Kidney (tissue), 14 donors: ENCODE results near the gene PARP6. TPM values are rescaled to one million over a fixed set of nuclear protein-coding genes. Genes with fewer than 3 reads are reported as not detected.

ENCODE experiments used
- DNase-seq, 5 donors: peaks; one replicate each; pipeline ENCODE4 v3.0.0-alpha.2; 2013 to 2020
- FAIRE-seq: peaks from 2 replicates; lab custom pipeline; 2012; peaks lifted over from hg19 to GRCh38; lab: Jason Lieb, UNC
- H3K27ac ChIP-seq, 2 donors: one replicate each; pipeline ENCODE4 v1.7.0; 2013; ENCODE audit warnings: low read depth in 2 of 2, low read length in 2 of 2, inconsistent platforms in 1 of 2
- H3K27me3 ChIP-seq: one replicate; pipeline ENCODE4 v1.7.1; 2013; ENCODE audit warnings: low read length, inconsistent platforms; ENCODE audit not compliant: control insufficient read depth, insufficient read depth
- H3K36me3 ChIP-seq, 3 donors: one replicate each; pipeline versions ENCODE4 v1.7.0 to v1.7.1; 2013; ENCODE audit warnings: low read length in 3 of 3, control low read depth in 1 of 3, inconsistent platforms in 1 of 3; ENCODE audit not compliant: insufficient read depth in 3 of 3, control insufficient read depth in 2 of 3
- H3K4me1 ChIP-seq, 3 donors: one replicate each; pipeline versions ENCODE4 v1.7.0 to v1.7.1; 2013; ENCODE audit warnings: low read length in 3 of 3, inconsistent platforms in 1 of 3, low read depth in 1 of 3; ENCODE audit not compliant: control insufficient read depth in 2 of 3, insufficient read depth in 2 of 3
- H3K4me3 ChIP-seq, 3 donors: one replicate each; pipeline versions ENCODE4 v1.7.0 to v1.8.1; 2013; ENCODE audit warnings: low read length in 3 of 3, control low read depth in 1 of 3, inconsistent platforms in 1 of 3
- H3K9ac ChIP-seq, 3 donors: one replicate each; pipeline versions ENCODE4 v1.7.0 to v1.7.1; 2013; ENCODE audit warnings: low read length in 3 of 3, control low read depth in 1 of 3, inconsistent platforms in 1 of 3
- H3K9me3 ChIP-seq, 3 donors: one replicate each; pipeline versions ENCODE4 v1.7.0 to v1.7.1; 2013; ENCODE audit warnings: low read length in 3 of 3, control low read depth in 1 of 3, inconsistent platforms in 1 of 3; ENCODE audit not compliant: control insufficient read depth in 2 of 3, insufficient read depth in 1 of 3
- CTCF ChIP-seq: IDR thresholded peaks from 3 replicates; pipeline ENCODE4 v1.5.1; 2012; ENCODE audit warnings: mild to moderate bottlenecking, moderate library complexity, borderline replicate concordance; ENCODE audit not compliant: insufficient read depth; ENCODE audit errors: extremely low read depth
- intact Hi-C: fragments of 100-400 bp; cut with DNase I; formaldehyde crosslinking; loops from one replicate; pipeline ENCODE4 v1.11.1; 2022
- polyA plus RNA-seq: library from polyadenylated mRNA; stranded (reverse); fragments of 350-450 nt; fragmentation: Illumina TruSeq; extraction: RNeasy Lipid Tissue Mini Kit (QIAGEN cat#74804); gene quantifications from one replicate; pipeline ENCODE4 v1.2.3, GENCODE V29; 2014; ENCODE audit warnings: low read depth, low replicate concordance; ENCODE audit not compliant: insufficient read depth
- total RNA-seq: library from RNA; stranded (reverse); fragmentation: NEBNext Ultra II Directional; extraction: Animal tissue kit (Norgen Biotek cat#: 25700); gene quantifications from one replicate; pipeline ENCODE4 v1.2.1, GENCODE V29; 2021
- donor health status: control.
- donor health status: control.
- donor health status: control.
- donor health status: control.
- donor health status: control.
- donor health status: DM: yes; HTN: yes; CAD: no.
- donor health status: Normal renal cell carcinoma (clear cell type).

Gene PARP6
- total and polyA plus RNA-seq, 2 donors from 2014 or later, result 50.4 to 69.7 TPM

DNA sequence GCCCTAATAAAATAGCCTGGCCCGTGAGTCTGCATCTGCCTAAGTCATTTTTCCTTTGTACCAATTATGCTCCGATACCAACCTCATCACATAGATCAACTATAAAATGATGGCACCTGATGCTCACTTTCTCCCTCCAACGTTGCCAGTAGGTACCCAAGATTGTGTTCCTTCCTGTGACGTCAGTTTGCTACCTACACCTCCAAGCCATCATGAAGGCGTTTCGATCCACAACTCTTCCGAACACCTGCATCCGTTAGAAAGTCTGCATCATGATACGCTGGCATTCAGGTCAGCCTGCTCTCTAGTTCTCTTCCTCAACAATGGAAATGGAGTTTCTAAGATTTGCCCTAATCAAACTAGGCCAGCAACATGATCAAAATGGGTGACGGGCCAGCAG lies 49.1 kb downstream of the PARP6 start:
- no peak overlapping the region for H3K9ac ChIP-seq
- peaks cover 0 to 43% (median 10%) of the 10 kb centered on the region in 3 donors for H3K4me1 ChIP-seq
- no peak overlapping the region for H3K27ac ChIP-seq
- no peaks in the 10 kb centered on the region for H3K9me3 ChIP-seq
- TF ChIP-seq CTCF, result no peak
- no peaks in the 10 kb centered on the region for H3K27me3 ChIP-seq
- DNase-seq (no peak), FAIRE-seq (no peak)
- intact Hi-C loops, result no loop called here
- no peak overlapping the region for H3K4me3 ChIP-seq
- peaks cover 0 to 13% (median 10%) of the 10 kb centered on the region in 3 donors for H3K36me3 ChIP-seq

DNA sequence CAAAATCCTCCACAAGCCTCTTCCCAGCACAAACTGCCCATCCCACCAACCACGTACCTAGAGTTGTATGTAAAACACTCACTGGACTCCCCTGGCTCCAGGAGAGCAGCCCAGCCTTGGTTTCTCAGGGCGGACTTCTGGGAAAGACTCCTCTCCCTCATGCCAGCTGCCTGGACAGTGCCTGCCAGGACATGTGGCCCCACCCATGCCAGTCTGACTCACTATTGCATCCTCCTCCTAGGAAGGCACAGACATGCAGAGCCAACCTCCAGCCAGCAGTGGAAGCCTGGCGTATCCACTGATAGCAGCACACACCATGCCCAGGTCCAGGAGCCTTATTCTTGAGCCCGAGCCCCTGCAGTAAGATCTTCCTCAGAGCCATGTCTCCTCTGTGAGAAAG lies 50.0 kb downstream of the PARP6 start:
- no peak overlapping the region for H3K9ac ChIP-seq
- H3K4me1 ChIP-seq, result peaks cover 0 to 40% (median 6%) of the 10 kb centered on the region in 3 donors
- peak in 1 of 5 donors; percentile 75 for DNase-seq
- peaks cover 0 to 18% (median 16%) of the 10 kb centered on the region in 3 donors for H3K36me3 ChIP-seq
- intact Hi-C loops, result no loop called here
- no peaks in the 10 kb centered on the region for H3K9me3 ChIP-seq
- H3K27ac ChIP-seq, result no peak overlapping the region
- TF ChIP-seq CTCF, result no peak
- no peaks in the 10 kb centered on the region for H3K27me3 ChIP-seq
- no peak overlapping the region for H3K4me3 ChIP-seq
- no peak for FAIRE-seq

DNA sequence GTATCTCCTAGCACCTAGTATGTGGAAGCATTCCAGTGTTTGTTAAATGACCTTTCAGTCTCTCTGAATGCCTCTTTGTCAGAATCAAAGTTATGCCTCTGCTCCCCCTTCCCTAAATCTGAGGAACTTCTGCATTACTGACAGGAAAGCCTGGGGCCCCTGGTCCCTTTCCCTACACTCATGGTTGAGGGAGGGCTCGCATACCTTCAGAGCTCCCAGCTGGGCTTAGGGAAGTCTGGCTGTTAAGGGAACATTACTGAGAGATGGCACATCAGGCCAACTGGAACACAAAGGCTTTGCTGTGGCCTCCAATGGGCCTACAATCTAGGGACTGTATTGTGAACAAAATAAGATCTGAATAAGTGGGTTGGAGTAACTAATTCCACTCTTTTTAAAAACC lies 51.7 kb downstream of the PARP6 start:
- peaks cover 0 to 32% (median 25%) of the 10 kb centered on the region in 3 donors for H3K36me3 ChIP-seq
- H3K27ac ChIP-seq, result no peak overlapping the region
- intact Hi-C loops, result no loop called here
- no peak overlapping the region for H3K4me3 ChIP-seq
- H3K27me3 ChIP-seq, result no peaks in the 10 kb centered on the region
- no peaks in the 10 kb centered on the region for H3K9me3 ChIP-seq
- no peak for TF ChIP-seq CTCF
- FAIRE-seq (no peak), DNase-seq (no peak)
- H3K9ac ChIP-seq, result no peak overlapping the region
- H3K4me1 ChIP-seq, result peaks cover 0 to 32% (median 6%) of the 10 kb centered on the region in 3 donors

GRCh38 chr15:72217216-72217615 lies 55.1 kb downstream of the PARP6 start:
- Histone ChIP-seq H3K9ac (no peak overlapping the region), H3K27ac (no peak overlapping the region), H3K9me3 (no peaks in the 10 kb centered on the region), H3K36me3 (peaks cover 2 to 52% (median 25%) of the 10 kb centered on the region in 3 donors), H3K27me3 (no peaks in the 10 kb centered on the region), H3K4me3 (no peak overlapping the region), H3K4me1 (peaks cover 0 to 20% (median 6%) of the 10 kb centered on the region in 3 donors)
- intact Hi-C loops, result no loop called here
- DNase-seq (no peak), FAIRE-seq (no peak)
- TF ChIP-seq CTCF, result no peak
